A549 (cell line): Measurements from ENCODE around the gene DLG2. TPM values are rescaled to one million over a fixed set of nuclear protein-coding genes. Genes with fewer than 3 reads are reported as not detected.

Experiments
- ATAC-seq, 2 experiments: fragments of 200-7000 bp in 1 of 2; fragments of >200 bp in 1 of 2; cut with Nextera tagmentation in 1 of 2; cut with Tn5 transposase in 1 of 2; 3 replicates each; pipeline versions ENCODE4 v1.8.0 to v1.9.1; 2018 to 2020; ENCODE audit warnings: mild to moderate bottlenecking in 1 of 2, moderate library complexity in 1 of 2
- CTCF ChIA-PET: fragments of 300-600 bp; sonication (Branson Sonifier 250); formaldehyde crosslinking; extraction: SDS; loops from one replicate; lab custom pipeline; 2021; ENCODE audit warnings: antibody characterized with exemption, inconsistent platforms; lab: Yijun Ruan, JAX
- POLR2A ChIA-PET: fragments of 350-600 bp; formaldehyde crosslinking; extraction: SDS; loops from one replicate; lab custom pipeline; 2021; ENCODE audit warnings: antibody characterized with exemption, inconsistent platforms; lab: Yijun Ruan, JAX
- DNase-seq, 2 experiments: peaks; one replicate each; pipeline versions ENCODE4 v3.0.0 to v3.0.0-alpha.2; 2011 to 2016; ENCODE audit warnings: low read depth in 1 of 2, low spot score in 1 of 2
- FAIRE-seq: peaks from 2 replicates; lab custom pipeline; 2011; peaks lifted over from hg19 to GRCh38; lab: Jason Lieb, UNC
- H3K27ac ChIP-seq, 2 experiments: fragments of >200 bp; sonication (Bioruptor Twin); formaldehyde crosslinking; 3 replicates each; pipeline ENCODE4 v1.5.1; 2016 to 2017
- H3K4me1 ChIP-seq: fragments of >200 bp; sonication (Bioruptor Twin); formaldehyde crosslinking; 3 replicates; pipeline ENCODE4 v1.6.1; 2016
- H3K4me2 ChIP-seq: fragments of >200 bp; sonication (Bioruptor Twin); formaldehyde crosslinking; 3 replicates; pipeline ENCODE4 v1.6.1; 2016
- H3K4me3 ChIP-seq: fragments of >200 bp; sonication (Bioruptor Twin); formaldehyde crosslinking; 3 replicates; pipeline ENCODE4 v1.5.1; 2016
- H3K9me3 ChIP-seq: fragments of >200 bp; sonication (Bioruptor Twin); formaldehyde crosslinking; 3 replicates; pipeline ENCODE4 v1.6.1; 2016
- CEBPB ChIP-seq, 2 experiments: fragments of >200 bp in 1 of 2; sonication (Bioruptor Twin) in 1 of 2; formaldehyde crosslinking in 1 of 2; IDR thresholded peaks; 2 replicates each; pipeline ENCODE4 v1.6.1; 2012 to 2016
- CHD2 ChIP-seq: fragments of 150-350 bp; IDR thresholded peaks from 2 replicates; pipeline ENCODE4 v1.6.1; 2014; ENCODE audit warnings: low read length; ENCODE audit not compliant: partially characterized antibody
- CHD4 ChIP-seq: fragments of 200-600 bp; sonication (generic); IDR thresholded peaks from 2 replicates; pipeline ENCODE4 v1.6.1; 2016; ENCODE audit warnings: antibody characterized with exemption, mild to moderate bottlenecking, borderline replicate concordance
- EHMT2 ChIP-seq: fragments of 200-600 bp; sonication (generic); IDR thresholded peaks from 2 replicates; pipeline ENCODE4 v1.6.1; 2016; ENCODE audit warnings: antibody characterized with exemption, low read depth, mild to moderate bottlenecking, moderate library complexity
- EP300 ChIP-seq, 2 experiments: fragments of >200 bp; sonication (Bioruptor Twin); formaldehyde crosslinking; IDR thresholded peaks; 2 replicates in 1 of 2; 3 replicates in 1 of 2; pipeline ENCODE4 v1.6.1; 2016 to 2017
- FOSB ChIP-seq: fragments of 250-450 bp; sonication (Bioruptor Pico); IDR thresholded peaks from 2 replicates; pipeline ENCODE4 v1.5.0; 2020; ENCODE audit warnings: mild to moderate bottlenecking, moderate library complexity
- HDAC2 ChIP-seq: fragments of 200-600 bp; sonication (generic); IDR thresholded peaks from 2 replicates; pipeline ENCODE4 v1.6.1; 2016
- HEYL ChIP-seq: fragments of 250-450 bp; sonication (Bioruptor Pico); IDR thresholded peaks from 2 replicates; pipeline ENCODE4 v1.8.0; 2021; ENCODE audit warnings: mild to moderate bottlenecking, moderate library complexity
- HOXA7 ChIP-seq: fragments of 250-450 bp; sonication (Bioruptor Pico); IDR thresholded peaks from 2 replicates; pipeline ENCODE4 v1.5.0; 2020; ENCODE audit warnings: mild to moderate bottlenecking, moderate library complexity
- HOXB13 ChIP-seq: fragments of 250-450 bp; sonication (Bioruptor Pico); IDR thresholded peaks from 2 replicates; pipeline ENCODE4 v1.5.0; 2020; ENCODE audit warnings: low read depth, mild to moderate bottlenecking, moderate library complexity
- JUN ChIP-seq, 2 experiments: fragments of >200 bp; sonication (Bioruptor Twin); formaldehyde crosslinking; IDR thresholded peaks; 2 replicates in 1 of 2; 3 replicates in 1 of 2; pipeline ENCODE4 v1.6.1; 2016 to 2017
- JUNB ChIP-seq: fragments of >200 bp; sonication (Bioruptor Twin); formaldehyde crosslinking; IDR thresholded peaks from 2 replicates; pipeline ENCODE4 v1.6.1; 2016
- MAZ ChIP-seq: fragments of 150-350 bp; IDR thresholded peaks from 2 replicates; pipeline ENCODE4 v1.6.1; 2014; ENCODE audit warnings: antibody characterized with exemption, low read depth, low read length, borderline replicate concordance
- MYC ChIP-seq: IDR thresholded peaks from 2 replicates; pipeline ENCODE4 v1.6.1; 2012; ENCODE audit warnings: mild to moderate bottlenecking, inconsistent platforms, low read length, improper control_type of control experiment, borderline replicate concordance
- POLR2AphosphoS2 ChIP-seq: conservative IDR thresholded peaks from 2 replicates; pipeline ENCODE4 v1.6.1; 2012; ENCODE audit warnings: low read length, improper control_type of control experiment, inconsistent platforms
- RCOR1 ChIP-seq: fragments of 150-350 bp; IDR thresholded peaks from 2 replicates; pipeline ENCODE4 v1.6.1; 2014; ENCODE audit warnings: antibody characterized with exemption, low read length, low read depth
- SMC3 ChIP-seq: fragments of >200 bp; sonication (Bioruptor Twin); formaldehyde crosslinking; IDR thresholded peaks from 3 replicates; pipeline ENCODE4 v1.6.1; 2018; ENCODE audit warnings: inconsistent platforms
- SREBF2 ChIP-seq: fragments of 450-650 bp; IDR thresholded peaks from 2 replicates; pipeline ENCODE4 v1.6.1; 2014; ENCODE audit warnings: mild to moderate bottlenecking, moderate library complexity
- TFCP2L1 ChIP-seq: fragments of 250-450 bp; sonication (Bioruptor Pico); IDR thresholded peaks from 2 replicates; pipeline ENCODE4 v1.5.0; 2021; ENCODE audit warnings: mild to moderate bottlenecking
- ZC3H11A ChIP-seq: fragments of 450-650 bp; IDR thresholded peaks from 2 replicates; pipeline ENCODE4 v1.6.1; 2014; ENCODE audit warnings: antibody characterized with exemption, mild to moderate bottlenecking
- ZFP36 ChIP-seq: fragments of 450-650 bp; IDR thresholded peaks from 2 replicates; pipeline ENCODE4 v1.6.1; 2014; ENCODE audit warnings: borderline replicate concordance; ENCODE audit not compliant: partially characterized antibody
- whole genome bisulfite sequencing: methylation state at CpG from one replicate; pipeline ENCODE4 v1.1.6; 2017; ENCODE audit errors: missing lambda C conversion rate; 5-methylcytosine and 5-hydroxymethylcytosine counted together
- polyA plus RNA-seq, 4 experiments: library from polyadenylated mRNA; depleted of rRNA in 3 of 4; stranded (reverse); fragments of >200 nt; fragmentation: RNase III in 1 of 4; extraction: RNeasy Plus Mini Kit Qiagen cat#74134 plus additional on column Dnase treatment in 1 of 4; gene quantifications; 2 replicates in 3 of 4; 3 replicates in 1 of 4; pipeline ENCODE4 v1.2.3, GENCODE V29; 2011 to 2017
- TF ChIP-seq, protein P1 (sequence below): IDR thresholded peaks from 2 replicates; pipeline ENCODE4 v1.6.1; 2012
- TF ChIP-seq, protein P2 (sequence below): IDR thresholded peaks from 2 replicates; pipeline ENCODE4 v1.6.1; 2012

DLG2 gene
- polyA plus RNA-seq, 2 of the 4 experiments (the other 2 are of a cell fraction): 0.26 to 0.79 TPM

DNA sequence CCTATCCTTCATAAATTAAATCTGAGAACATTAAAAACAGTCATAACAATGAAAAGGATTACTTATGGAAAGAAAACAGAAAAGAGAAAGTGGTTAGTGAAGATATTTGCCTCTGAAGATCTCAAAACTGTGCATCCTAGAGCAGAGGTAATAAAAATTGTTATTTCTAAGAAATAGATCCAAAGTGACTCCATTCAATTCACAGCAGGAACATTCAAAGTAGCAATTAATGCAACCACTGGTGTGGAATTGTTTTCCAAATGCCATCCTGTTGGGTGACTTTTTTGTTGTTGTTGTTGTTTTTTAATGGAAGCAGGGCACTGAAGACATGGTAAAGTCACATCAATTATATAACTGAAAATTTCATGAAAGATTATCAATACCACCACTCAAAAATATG lies 1201.5 kb downstream of the DLG2 start:
- POLR2A ChIA-PET: no interaction called here
- Histone ChIP-seq H3K9me3 (no peaks in the 10 kb centered on the region), H3K4me2 (no peak overlapping the region), H3K4me1 (no peaks in the 10 kb centered on the region), H3K4me3 (no peak overlapping the region), H3K27ac (no peak overlapping the region)
- no peak for FAIRE-seq
- CTCF ChIA-PET: no interaction called here
- no peak for ATAC-seq
- TF ChIP-seq MAZ (no peak), HEYL (CRISPR knock-in tag) (no peak), CHD4 (no peak), EHMT2 (no peak), RCOR1 (no peak), JUN (IDR thresholded peaks at IDR 0.05) (no peak), MYC (no peak), HOXB13 (CRISPR knock-in tag) (no peak), CEBPB (IDR thresholded peaks at IDR 0.05) (no peak), SREBF2 (no peak)
- TF ChIP-seq, protein P1, sequence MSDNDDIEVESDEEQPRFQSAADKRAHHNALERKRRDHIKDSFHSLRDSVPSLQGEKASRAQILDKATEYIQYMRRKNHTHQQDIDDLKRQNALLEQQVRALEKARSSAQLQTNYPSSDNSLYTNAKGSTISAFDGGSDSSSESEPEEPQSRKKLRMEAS: no peak
- DNase-seq: no peak

DNA sequence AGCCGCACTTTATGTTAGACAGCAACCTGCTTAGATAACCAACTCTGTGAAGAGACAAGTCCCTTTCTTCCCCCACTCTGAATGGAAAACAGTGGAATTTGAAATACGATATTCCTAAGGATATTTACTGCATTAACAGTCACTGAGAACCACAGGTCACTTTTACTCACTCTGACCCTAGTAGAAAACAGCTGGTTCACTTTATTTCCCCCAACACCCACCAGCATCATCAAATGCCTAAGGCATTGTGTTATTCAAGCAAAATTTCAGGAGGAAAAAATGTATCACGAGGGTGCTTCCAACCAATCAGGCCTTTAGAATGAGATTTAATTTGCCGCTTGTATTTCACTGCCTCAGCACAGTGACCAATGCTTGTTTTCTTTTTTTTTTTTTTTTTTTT lies 1206.9 kb downstream of the DLG2 start:
- Histone ChIP-seq H3K9me3 (no peaks in the 10 kb centered on the region), H3K27ac (no peak overlapping the region)
- POLR2A ChIA-PET: no interaction called here
- 46% methylated on average over 4 of the region's 4 CpGs for WGBS
- no peak for TF ChIP-seq EP300 (IDR thresholded peaks at IDR 0.05)
- no peak for TF ChIP-seq ZC3H11A
- TF ChIP-seq ZFP36: no peak
- TF ChIP-seq RCOR1: no peak
- no peak for TF ChIP-seq MAZ
- TF ChIP-seq POLR2AphosphoS2: no peak
- no peak for TF ChIP-seq SREBF2
- TF ChIP-seq JUNB: no peak
- TF ChIP-seq, all 56 proteins: peak for 0
- no peak for FAIRE-seq
- H3K4me3 ChIP-seq: no peak overlapping the region
- no peak for DNase-seq
- no peak overlapping the region for H3K4me2 ChIP-seq
- no peaks in the 10 kb centered on the region for H3K4me1 ChIP-seq
- no peak for ATAC-seq
- CTCF ChIA-PET: interaction anchor here (0.7 kb wide), 1 partner anchor 117 kb away, joined by 3 read pairs; no protein-coding TSS in a partner anchor

DNA sequence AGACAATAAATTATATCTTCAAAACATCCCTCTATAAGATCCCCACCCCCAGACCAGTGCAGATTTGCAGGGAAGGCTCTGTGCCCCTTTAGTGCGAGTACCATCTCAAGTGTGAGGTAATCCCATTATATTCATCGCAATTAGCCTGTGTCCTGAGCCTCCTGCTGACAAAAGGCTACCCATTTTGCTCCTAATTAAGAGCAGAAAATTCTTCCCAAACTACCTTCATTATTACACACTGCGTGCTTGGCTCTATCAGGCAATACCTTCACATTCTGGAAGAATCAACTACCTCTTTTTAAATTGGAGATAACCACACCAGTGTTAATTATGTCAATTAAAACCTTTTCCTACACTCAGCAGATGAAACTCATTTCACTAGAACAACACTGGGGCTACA lies 1207.5 kb downstream of the DLG2 start:
- whole genome bisulfite sequencing: 13% methylated on average over 3 of the region's 3 CpGs
- no peak for TF ChIP-seq CEBPB (IDR thresholded peaks at IDR 0.05)
- TF ChIP-seq HOXA7: no peak
- no peak for TF ChIP-seq TFCP2L1 (CRISPR knock-in tag)
- TF ChIP-seq, protein P2, sequence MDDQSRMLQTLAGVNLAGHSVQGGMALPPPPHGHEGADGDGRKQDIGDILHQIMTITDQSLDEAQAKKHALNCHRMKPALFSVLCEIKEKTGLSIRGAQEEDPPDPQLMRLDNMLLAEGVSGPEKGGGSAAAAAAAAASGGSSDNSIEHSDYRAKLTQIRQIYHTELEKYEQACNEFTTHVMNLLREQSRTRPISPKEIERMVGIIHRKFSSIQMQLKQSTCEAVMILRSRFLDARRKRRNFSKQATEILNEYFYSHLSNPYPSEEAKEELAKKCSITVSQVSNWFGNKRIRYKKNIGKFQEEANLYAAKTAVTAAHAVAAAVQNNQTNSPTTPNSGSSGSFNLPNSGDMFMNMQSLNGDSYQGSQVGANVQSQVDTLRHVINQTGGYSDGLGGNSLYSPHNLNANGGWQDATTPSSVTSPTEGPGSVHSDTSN: no peak
- no peak for TF ChIP-seq HDAC2
- no peak for TF ChIP-seq FOSB (CRISPR knock-in tag)
- TF ChIP-seq CHD2: no peak
- no peaks in the 10 kb centered on the region for H3K9me3 ChIP-seq
- ATAC-seq (no peak), DNase-seq (no peak), FAIRE-seq (no peak)
- POLR2A ChIA-PET: no interaction called here
- H3K27ac ChIP-seq: no peak overlapping the region
- no peak overlapping the region for H3K4me2 ChIP-seq
- H3K4me1 ChIP-seq: no peaks in the 10 kb centered on the region
- no peak overlapping the region for H3K4me3 ChIP-seq
- CTCF ChIA-PET: no interaction called here

DNA sequence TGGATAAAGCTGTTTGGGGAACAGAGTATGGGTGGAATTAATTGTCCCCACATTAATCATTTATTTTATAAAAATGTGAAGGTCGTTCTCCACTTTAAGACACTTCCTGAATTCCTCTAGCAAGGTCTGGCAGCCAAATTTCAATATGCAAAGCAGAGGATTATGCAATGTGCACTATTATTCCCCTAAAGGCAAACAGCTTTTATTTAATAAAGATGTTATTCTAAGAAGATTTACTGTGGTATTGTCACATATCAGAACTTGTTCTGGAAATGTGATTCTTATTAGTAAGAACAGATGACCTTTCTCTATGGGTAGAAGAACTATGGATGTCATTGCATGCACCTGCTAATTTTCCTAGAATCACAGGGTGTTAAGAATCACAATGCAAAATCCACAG lies 1212.2 kb downstream of the DLG2 start:
- Histone ChIP-seq H3K9me3 (no peaks in the 10 kb centered on the region), H3K4me2 (no peak overlapping the region), H3K4me3 (no peak overlapping the region), H3K4me1 (no peaks in the 10 kb centered on the region), H3K27ac (no peak overlapping the region)
- no peak for ATAC-seq
- no peak for FAIRE-seq
- TF ChIP-seq HEYL (CRISPR knock-in tag): no peak
- no peak for TF ChIP-seq SMC3
- DNase-seq: no peak
- 0% methylated on average over 1 of the region's 1 CpG for whole genome bisulfite sequencing
- ChIA-PET CTCF (no interaction called here), POLR2A (no interaction called here)
